Thymus (tissue), 11 donors: ENCODE measurements around the gene MAPKAPK3. TPM values are rescaled to one million over a fixed set of nuclear protein-coding genes. Genes with fewer than 3 reads are reported as not detected.

Experiments used
- DNase-seq, 9 donors: peaks; one replicate each; pipeline ENCODE4 v3.0.0-alpha.2; 2013; ENCODE audit warnings: low spot score in 9 of 9, low read depth in 6 of 9, missing footprints in 1 of 9
- H3K27ac ChIP-seq, 2 donors: one replicate each; pipeline ENCODE4 v1.5.1; 2013; ENCODE audit warnings: control low read depth in 1 of 2, low read depth in 1 of 2, low read length in 1 of 2, mild to moderate bottlenecking in 1 of 2, moderate library complexity in 1 of 2
- H3K27me3 ChIP-seq, 2 donors: one replicate each; pipeline ENCODE4 v1.5.1; 2013; ENCODE audit warnings: low read length in 1 of 2; ENCODE audit not compliant: control insufficient read depth in 2 of 2, insufficient read depth in 1 of 2
- H3K36me3 ChIP-seq, 2 donors: one replicate each; pipeline ENCODE4 v1.5.1; 2013; ENCODE audit warnings: low read length in 1 of 2, mild to moderate bottlenecking in 1 of 2, moderate library complexity in 1 of 2; ENCODE audit not compliant: control insufficient read depth in 2 of 2, insufficient read depth in 2 of 2
- H3K4me1 ChIP-seq, 2 donors: one replicate each; pipeline ENCODE4 v1.5.1; 2013; ENCODE audit warnings: low read length in 2 of 2; ENCODE audit not compliant: control insufficient read depth in 2 of 2, insufficient read depth in 2 of 2
- H3K4me3 ChIP-seq, 2 donors: one replicate each; pipeline ENCODE4 v1.5.1; 2013; ENCODE audit warnings: low read length in 2 of 2, control low read depth in 1 of 2, mild to moderate bottlenecking in 1 of 2
- H3K9me3 ChIP-seq, 2 donors: one replicate each; pipeline ENCODE4 v1.5.1; 2013; ENCODE audit warnings: low read length in 1 of 2, mild to moderate bottlenecking in 1 of 2; ENCODE audit not compliant: control insufficient read depth in 2 of 2, insufficient read depth in 1 of 2
- WGBS: extraction: QIAGEN DNeasy Blood & Tissue Kit; methylation state at CpG from one replicate; pipeline ENCODE4 v1.1.7; 2013; 5-methylcytosine and 5-hydroxymethylcytosine counted together
- polyA plus RNA-seq: library from polyadenylated mRNA; stranded (reverse); fragments of 200-250 nt; gene quantifications from one replicate; pipeline ENCODE4 v1.2.3, GENCODE V29; 2013
- total RNA-seq: library from RNA; stranded (reverse); fragments of 120-200 nt; gene quantifications from one replicate; pipeline ENCODE4 v1.2.4, GENCODE V29; 2013
- donor health status: healthy.

The MAPKAPK3 gene
- total and polyA plus RNA-seq, 2 donors: 24.9 to 54.4 TPM

GRCh38 chr3:50572801-50573371 is 44.1 kb upstream of the MAPKAPK3 start:
- Histone ChIP-seq H3K4me3 (no peak overlapping the region), H3K36me3 (peaks cover 23 to 34% of the 10 kb centered on the region in 2 donors), H3K27ac (peak overlapping the region in 1 of 2 donors; percentile 68), H3K4me1 (peaks cover 9 to 76% of the 10 kb centered on the region in 2 donors), H3K27me3 (no peaks in the 10 kb centered on the region), H3K9me3 (no peaks in the 10 kb centered on the region)
- WGBS: 71% methylated on average over 4 of the region's 4 CpGs
- DNase-seq: no peak

DNA sequence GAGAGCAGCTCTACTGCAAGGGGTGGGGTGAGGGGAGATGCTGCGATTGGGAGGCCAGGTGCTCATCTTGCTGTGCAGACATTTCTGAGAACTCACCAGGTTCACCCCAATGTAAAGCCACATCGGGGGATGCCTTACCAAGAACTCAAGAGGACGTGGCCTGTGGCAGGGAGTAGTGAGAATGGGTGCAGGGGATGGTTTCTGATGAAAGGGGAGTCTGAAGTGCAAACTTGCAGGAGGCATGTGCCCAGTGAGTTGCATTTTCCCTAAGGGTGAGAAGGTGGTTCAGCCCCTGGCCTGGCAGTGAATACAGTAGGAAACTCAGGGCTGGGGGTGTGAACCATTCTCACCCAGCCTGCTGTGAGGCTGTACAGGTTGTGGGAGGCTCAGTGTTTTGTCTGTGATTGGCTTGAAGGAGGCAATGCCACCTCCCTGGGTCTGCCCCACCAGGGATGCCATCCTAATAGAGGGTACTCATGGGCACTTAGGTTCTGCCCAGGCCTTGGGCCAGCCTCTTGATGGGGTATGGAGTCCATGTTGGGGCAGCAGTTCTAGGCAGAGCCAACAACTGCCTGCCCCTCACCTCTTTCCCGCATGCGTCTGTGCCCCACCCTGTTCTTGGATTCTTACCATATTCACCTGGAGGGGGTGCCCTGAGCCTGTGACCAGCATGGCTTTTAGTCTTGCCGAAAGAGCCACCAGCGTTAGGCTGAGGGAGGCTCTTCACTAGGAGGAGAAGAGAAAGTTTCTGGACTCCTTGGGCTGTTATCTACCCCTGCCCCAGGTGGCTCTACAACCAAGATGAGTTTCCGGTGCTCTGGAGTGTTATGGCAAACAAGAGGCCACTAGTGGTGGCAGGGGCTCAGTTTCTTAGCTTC is 43.1 kb upstream of the MAPKAPK3 start:
- 49% methylated on average over 8 of the region's 8 CpGs for WGBS
- DNase-seq: peak in 2 of 9 donors; percentile 17 to 62
- Histone ChIP-seq H3K9me3 (no peaks in the 10 kb centered on the region), H3K36me3 (peaks cover 23 to 44% of the 10 kb centered on the region in 2 donors), H3K27ac (peak overlapping the region in 1 of 2 donors; percentile 75), H3K27me3 (no peaks in the 10 kb centered on the region), H3K4me3 (no peak overlapping the region), H3K4me1 (peaks cover 8 to 67% of the 10 kb centered on the region in 2 donors)

DNA sequence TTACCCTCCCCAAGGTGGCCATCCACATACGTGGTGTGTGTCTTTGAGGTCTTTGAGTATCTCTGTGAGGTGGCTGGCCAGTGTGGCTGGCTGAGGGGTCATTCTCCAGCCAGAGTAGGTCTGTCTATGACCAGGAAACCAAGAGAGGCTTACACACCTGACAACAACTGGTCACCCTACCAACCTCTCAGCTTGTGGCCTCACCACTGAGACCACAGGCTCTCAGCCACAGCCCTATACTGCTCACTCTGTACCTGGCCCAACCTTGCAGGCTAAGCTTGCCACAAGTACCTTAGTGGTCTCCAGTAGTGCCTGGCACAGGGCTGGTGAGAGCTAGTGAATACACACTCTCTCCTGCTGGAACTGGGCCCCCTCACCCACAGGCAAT is 42.5 kb upstream of the MAPKAPK3 start:
- Histone ChIP-seq H3K27ac (peak overlapping the region in 1 of 2 donors; percentile 75), H3K4me1 (peaks cover 8 to 66% of the 10 kb centered on the region in 2 donors), H3K9me3 (no peaks in the 10 kb centered on the region), H3K27me3 (no peaks in the 10 kb centered on the region), H3K4me3 (no peak overlapping the region), H3K36me3 (peaks cover 26 to 48% of the 10 kb centered on the region in 2 donors)
- 58% methylated on average over 1 of the region's 1 CpG for WGBS
- no peak for DNase-seq

DNA sequence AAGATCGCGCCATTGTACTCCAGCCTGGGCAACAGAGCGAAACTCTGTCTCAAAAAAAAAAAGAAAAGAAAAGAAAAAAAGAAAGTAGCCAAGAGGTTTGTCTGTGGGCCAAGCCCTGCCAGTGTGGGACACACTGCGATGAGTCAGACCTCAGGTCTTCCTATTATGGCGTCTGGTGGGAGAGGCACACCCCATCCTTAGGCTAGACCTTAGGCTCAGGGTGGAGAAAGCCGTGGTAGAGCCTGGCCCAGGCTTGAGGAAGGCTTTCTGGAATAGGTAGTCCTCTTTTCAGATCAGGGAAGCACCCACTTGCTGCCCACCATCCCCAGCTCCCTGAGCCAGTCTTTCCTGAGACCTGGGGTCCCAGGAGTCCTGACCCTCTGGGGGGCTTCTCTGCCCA is 41.6 kb upstream of the MAPKAPK3 start:
- WGBS: 98% methylated on average over 6 of the region's 6 CpGs
- Histone ChIP-seq H3K4me1 (peaks cover 4 to 59% of the 10 kb centered on the region in 2 donors), H3K36me3 (peaks cover 31 to 57% of the 10 kb centered on the region in 2 donors), H3K4me3 (no peak overlapping the region), H3K27ac (no peak overlapping the region), H3K27me3 (no peaks in the 10 kb centered on the region), H3K9me3 (no peaks in the 10 kb centered on the region)
- no peak for DNase-seq

DNA sequence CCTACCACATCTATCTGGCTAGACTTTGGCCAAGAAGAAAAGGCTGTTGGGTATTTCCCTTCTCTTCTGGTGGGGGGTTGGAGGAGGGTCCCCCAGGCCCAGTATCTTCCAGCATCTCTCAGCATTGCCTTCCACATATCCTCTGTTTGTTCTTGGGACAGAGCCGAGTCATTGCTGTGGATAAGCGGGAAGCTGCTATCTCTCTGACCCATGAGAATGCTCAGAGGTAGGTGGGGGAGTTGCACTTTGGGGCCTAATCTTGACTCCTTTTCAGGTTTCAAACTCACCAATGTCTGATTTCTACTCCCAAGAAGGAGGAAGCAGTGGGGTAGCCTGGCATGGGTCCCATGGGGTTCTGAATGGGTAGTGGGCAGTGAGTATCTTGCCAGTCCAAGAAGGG is 39.6 kb upstream of the MAPKAPK3 start:
- Histone ChIP-seq H3K27ac (no peak overlapping the region), H3K9me3 (no peaks in the 10 kb centered on the region), H3K4me3 (no peak overlapping the region), H3K4me1 (peaks cover 2 to 41% of the 10 kb centered on the region in 2 donors), H3K27me3 (no peaks in the 10 kb centered on the region), H3K36me3 (peaks cover 39 to 75% of the 10 kb centered on the region in 2 donors)
- no peak for DNase-seq
- 98% methylated on average over 2 of the region's 2 CpGs for WGBS

DNA sequence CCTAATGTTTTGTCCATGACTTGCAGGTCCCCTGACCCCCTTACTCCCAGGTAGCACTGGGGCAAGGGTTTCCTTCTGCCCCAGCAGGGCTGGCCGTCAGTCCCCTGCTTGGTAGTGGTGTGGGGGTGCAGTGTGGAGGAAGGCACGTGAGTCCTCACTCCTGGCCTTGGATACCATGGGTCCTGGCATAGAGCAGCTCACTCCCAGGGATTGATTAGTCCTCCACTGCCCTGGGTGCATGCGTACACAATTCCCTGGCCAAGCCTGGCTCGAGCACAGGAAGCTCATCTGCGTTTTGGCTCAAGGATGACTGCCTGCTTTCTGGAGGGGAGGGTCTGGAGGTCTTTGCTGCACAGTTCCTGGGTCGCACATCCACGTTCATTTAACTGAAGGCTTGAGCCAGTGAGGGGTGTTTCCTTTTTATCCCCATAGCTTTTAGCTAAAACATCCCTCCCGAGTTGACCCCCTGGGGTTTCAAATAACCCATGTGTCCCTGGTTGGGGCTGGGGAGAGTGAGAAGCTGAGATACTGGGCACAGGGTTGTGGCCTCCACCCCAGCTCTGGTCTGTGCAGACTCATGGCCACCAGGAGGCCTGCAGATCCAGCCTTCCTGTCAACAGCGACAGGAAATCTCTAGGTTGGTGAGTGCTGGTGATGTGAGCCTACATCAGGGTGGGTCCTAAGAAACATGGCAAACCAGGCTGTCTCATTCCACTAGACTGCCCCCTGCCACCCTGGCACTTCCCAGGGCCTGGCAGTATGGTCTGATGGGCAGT is 36.1 kb upstream of the MAPKAPK3 start:
- WGBS: 92% methylated on average over 9 of the region's 9 CpGs
- Histone ChIP-seq H3K27ac (no peak overlapping the region), H3K4me3 (no peak overlapping the region), H3K4me1 (peaks cover 0 to 9% of the 10 kb centered on the region in 2 donors), H3K9me3 (no peaks in the 10 kb centered on the region), H3K36me3 (peaks cover 30 to 69% of the 10 kb centered on the region in 2 donors), H3K27me3 (no peaks in the 10 kb centered on the region)
- DNase-seq: no peak

- no peaks in the 10 kb centered on the region for H3K9me3 ChIP-seq
- WGBS: 99% methylated on average over 2 of the region's 2 CpGs
- no peaks in the 10 kb centered on the region for H3K27me3 ChIP-seq
- H3K4me1 ChIP-seq: peaks cover 0 to 7% of the 10 kb centered on the region in 2 donors
- H3K4me3 ChIP-seq: no peak overlapping the region
- H3K36me3 ChIP-seq: peaks cover 29 to 65% of the 10 kb centered on the region in 2 donors
- DNase-seq: no peak
- no peak overlapping the region for H3K27ac ChIP-seq
Observed at GRCh38 chr3:50581459-50581842, 35.5 kb upstream of the MAPKAPK3 start.

DNA sequence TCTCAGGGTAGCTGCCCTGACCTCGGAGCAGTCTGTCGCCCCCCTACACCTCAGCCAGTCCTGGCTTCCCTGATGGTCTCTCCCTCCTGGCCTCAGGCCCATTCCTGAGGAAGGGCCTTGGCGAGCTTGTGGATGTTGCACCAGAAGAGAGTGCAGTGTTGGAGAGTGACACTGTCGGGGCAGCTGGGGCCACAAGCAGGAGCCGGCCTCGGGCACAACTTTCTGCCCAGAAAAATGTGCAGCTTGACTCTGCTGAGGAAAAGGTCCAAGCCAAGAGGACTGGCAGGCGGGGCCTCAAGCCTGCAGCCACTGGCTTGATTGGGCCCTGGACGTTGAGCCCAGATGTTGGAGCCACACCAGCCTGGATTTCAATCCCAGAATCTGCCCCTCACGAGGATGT is 34.9 kb upstream of the MAPKAPK3 start:
- DNase-seq: no peak
- H3K27ac ChIP-seq: no peak overlapping the region
- H3K9me3 ChIP-seq: no peaks in the 10 kb centered on the region
- peaks cover 0 to 8% of the 10 kb centered on the region in 2 donors for H3K4me1 ChIP-seq
- no peak overlapping the region for H3K4me3 ChIP-seq
- H3K36me3 ChIP-seq: peaks cover 24 to 59% of the 10 kb centered on the region in 2 donors
- WGBS: 83% methylated on average over 9 of the region's 9 CpGs
- no peaks in the 10 kb centered on the region for H3K27me3 ChIP-seq

DNA sequence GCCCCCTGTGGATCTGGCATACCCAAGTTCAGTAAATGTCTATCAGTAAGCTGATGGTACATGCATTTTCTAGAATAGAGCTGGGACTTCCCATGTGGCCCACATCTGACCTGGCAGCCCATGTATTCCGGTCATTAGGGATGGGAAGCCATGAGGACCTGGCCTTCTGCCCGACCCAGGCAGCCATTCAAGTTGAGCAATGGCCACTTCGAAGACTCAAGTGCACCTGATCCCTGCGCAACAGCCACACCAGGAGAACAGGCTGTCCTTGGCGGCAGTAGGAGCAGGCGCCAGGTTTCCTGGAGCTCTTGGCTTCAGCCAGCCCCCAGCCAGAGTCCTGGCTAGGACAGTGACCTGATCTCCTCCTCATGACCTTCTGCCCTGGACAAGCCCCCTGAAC is 33.1 kb upstream of the MAPKAPK3 start:
- peaks cover 0 to 26% of the 10 kb centered on the region in 2 donors for H3K4me1 ChIP-seq
- no peak overlapping the region for H3K27ac ChIP-seq
- DNase-seq: no peak
- H3K9me3 ChIP-seq: no peaks in the 10 kb centered on the region
- no peaks in the 10 kb centered on the region for H3K27me3 ChIP-seq
- no peak overlapping the region for H3K4me3 ChIP-seq
- 96% methylated on average over 6 of the region's 6 CpGs for WGBS
- peaks cover 17 to 43% of the 10 kb centered on the region in 2 donors for H3K36me3 ChIP-seq
